GM12801 (cell line): ENCODE data around the gene TNS1.

Experiments used
- TF ChIP-seq, protein P1 (sequence below): IDR thresholded peaks from one replicate; pipeline ENCODE4 v1.5.1; 2011; ENCODE audit warnings: control low read depth; ENCODE audit not compliant: insufficient read length; ENCODE audit errors: extremely low read depth

The TNS1 gene

DNA sequence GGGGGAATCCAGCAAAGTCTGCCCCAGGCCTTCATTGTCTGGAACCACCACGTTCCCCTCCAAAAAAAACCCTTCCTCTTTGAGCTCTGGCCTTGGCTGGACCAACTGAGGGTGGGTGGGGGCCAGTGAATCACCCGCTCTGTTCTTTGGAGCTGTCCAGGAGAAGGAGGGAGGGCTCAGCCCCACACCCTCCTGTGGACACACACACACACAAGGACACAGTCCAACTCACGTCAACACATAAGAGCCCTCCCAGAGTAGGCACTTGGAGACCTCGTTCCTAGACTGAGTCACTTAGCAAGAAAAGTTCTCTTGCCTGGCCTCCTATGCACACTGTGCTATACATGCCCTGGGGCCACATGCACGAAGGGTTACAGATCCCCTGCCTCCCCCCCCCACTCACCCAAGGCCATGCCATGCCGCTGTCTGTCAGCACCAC is 1.2 kb upstream of the TNS1 start:
- TF ChIP-seq, protein P1, sequence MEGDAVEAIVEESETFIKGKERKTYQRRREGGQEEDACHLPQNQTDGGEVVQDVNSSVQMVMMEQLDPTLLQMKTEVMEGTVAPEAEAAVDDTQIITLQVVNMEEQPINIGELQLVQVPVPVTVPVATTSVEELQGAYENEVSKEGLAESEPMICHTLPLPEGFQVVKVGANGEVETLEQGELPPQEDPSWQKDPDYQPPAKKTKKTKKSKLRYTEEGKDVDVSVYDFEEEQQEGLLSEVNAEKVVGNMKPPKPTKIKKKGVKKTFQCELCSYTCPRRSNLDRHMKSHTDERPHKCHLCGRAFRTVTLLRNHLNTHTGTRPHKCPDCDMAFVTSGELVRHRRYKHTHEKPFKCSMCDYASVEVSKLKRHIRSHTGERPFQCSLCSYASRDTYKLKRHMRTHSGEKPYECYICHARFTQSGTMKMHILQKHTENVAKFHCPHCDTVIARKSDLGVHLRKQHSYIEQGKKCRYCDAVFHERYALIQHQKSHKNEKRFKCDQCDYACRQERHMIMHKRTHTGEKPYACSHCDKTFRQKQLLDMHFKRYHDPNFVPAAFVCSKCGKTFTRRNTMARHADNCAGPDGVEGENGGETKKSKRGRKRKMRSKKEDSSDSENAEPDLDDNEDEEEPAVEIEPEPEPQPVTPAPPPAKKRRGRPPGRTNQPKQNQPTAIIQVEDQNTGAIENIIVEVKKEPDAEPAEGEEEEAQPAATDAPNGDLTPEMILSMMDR = no peak

DNA sequence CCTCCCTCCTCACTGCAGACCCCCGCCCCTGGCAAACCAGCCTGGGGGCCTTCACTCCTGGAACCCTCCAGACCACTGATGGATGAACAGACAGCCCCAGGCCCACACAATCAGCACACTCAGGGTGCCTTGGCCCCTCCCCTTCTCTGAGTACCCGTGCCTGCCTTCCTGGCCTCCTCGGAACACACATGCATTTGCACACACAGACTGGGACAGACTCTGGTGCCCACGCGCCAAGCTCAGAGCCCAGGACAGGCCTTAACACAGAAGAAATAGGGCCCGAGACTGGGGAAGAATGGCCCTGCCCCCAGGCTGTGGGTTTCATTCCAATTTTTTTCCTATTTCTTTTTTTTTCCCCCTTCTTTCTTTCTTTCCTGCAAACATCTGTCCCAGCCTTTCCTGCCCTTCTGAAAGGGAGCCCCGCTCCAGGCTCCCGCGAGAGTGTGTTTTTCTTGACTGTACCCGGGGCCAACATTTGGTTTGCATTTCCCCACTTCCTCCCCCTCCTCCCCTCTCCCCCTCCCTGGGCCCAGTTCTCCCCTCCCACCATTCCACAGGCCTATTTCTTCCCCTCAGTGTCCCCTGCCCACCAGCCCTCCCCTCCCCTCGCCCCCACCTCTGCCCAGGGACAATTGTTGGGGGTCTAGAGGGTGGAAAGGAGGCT is 618 bp upstream of the TNS1 start:
- TF ChIP-seq, protein P1 = no peak

DNA sequence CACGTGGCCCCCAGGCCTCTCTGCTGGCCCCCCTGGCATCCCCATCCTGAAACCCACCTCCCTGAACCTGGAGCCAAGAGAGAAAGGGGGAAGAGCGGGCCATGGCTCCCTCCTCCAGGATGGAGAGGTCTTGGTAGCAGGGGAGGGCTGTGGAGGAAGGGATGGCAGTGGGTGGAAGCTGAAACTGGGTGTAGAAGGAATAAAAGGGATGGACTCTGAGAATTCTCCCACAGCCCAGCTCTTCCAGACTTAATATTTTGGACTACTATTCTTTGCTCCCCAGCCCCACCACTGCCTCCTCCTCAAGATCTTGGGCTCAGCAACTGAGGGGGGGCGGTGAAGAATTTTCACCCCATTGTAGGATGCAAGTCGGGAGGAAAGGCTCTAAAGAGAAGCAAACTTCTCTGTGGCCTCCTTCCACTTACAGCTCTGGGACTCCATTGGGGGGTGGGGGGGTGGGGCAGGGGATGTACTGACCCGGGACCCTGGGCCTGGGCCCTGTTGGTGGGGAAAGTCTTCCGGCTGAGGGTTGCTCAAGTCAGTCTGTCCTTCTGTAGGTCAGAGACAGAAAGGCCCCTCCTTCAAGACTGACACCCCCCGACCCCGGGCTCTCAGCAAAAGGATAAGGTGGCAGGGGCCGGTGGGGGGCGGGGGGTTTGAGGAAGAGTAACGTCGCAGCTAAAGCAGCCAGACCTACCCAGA is 501 bp downstream of the TNS1 start:
- TF ChIP-seq, protein P1 = no peak

DNA sequence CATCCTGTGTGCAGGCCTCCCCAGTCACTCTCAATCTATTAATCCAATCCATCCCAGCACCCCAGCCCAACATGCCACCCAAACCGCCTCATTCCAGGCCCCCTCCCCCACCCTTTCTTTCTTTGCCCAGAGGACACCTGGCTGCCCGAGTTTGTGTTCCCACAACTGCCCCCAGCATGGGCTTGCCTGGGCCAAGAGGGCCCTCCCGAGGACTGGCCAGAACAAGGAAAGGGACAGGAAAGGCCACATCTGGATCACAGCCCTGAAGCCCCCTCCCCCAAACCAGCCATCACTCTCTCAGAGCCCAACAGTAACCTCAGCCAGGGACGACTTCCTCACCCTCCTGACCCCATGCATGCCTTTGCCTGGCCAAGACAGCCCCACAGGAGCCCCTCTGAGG is 1.2 kb downstream of the TNS1 start:
- TF ChIP-seq, protein P1 = no peak

DNA sequence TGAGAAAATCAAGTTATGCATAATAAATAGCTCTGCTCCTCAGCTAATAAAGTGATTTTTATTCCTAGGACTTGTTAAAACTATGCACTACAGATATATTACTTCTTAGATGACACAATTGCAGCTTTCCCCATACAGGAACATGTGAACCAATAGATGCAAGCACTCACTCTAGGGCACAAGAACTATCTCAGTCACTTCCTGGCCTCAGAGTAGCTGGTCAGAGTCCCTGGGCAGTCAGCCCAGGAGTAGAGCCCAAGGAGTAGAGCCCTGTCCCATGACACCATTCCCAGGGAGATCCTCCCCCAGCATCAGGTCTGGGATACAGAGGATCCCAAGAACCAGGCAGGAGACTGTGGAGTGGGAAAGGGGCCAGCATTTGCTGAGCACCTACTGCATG is 2.7 kb downstream of the TNS1 start:
- TF ChIP-seq, protein P1 = no peak

DNA sequence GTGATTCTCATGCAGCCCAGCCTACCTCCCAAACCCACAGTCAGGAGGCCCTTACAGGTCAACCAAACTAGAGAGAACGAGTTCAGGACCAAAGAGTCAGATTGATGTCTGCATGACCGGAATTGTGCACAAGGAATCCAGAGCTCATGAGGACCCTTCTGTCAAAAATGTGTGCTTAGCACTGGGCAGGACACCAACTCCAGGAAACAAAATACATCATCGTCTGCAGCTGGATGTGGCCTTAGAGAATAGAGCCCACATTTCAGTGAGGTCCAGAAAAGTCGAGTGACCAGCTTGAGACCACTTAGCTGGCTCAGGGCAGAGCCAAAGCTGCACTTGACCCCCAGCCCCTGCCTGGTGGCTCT is 3.2 kb downstream of the TNS1 start:
- TF ChIP-seq, protein P1 = no peak

DNA sequence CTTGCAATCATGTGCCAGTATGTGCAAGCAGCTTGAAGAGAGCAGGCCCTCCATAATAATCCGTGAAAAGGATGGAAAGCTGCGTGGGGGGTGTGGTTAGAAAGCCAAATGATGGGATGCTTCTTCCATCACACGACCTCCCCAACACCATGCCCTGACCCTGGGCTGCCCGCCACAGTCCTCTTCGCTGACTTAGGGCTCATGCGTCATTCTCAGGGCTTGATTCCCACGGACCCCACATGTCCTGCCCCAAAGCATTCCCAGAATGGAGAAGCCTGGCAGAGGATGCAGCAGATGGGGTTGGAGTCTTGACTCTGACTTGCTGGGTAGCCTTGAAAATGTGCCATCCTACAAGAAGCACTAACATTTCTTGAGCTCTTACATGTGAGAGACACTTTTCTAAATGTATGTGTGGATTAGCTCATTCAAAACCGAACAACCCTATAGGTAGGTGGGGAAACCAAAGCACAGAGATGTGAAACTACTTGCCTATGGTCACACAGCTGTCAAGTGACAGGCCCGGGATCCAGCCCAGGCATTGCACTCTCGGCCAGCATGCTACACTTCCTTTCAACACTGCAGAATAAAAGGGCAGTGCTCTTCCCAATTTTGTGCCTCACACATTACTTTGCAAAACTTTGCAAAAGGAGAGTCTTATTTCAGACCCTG is 3.7 kb downstream of the TNS1 start:
- TF ChIP-seq, protein P1 = no peak
